Measurements from ENCODE around the gene CDK14. TPM values are rescaled to one million over a fixed set of nuclear protein-coding genes. Genes with fewer than 3 reads are reported as not detected.

CDK14 gene
- total RNA-seq, 4 donors from 2014 or later = 0.18 to 74.3 (median 7.3) TPM

DNA sequence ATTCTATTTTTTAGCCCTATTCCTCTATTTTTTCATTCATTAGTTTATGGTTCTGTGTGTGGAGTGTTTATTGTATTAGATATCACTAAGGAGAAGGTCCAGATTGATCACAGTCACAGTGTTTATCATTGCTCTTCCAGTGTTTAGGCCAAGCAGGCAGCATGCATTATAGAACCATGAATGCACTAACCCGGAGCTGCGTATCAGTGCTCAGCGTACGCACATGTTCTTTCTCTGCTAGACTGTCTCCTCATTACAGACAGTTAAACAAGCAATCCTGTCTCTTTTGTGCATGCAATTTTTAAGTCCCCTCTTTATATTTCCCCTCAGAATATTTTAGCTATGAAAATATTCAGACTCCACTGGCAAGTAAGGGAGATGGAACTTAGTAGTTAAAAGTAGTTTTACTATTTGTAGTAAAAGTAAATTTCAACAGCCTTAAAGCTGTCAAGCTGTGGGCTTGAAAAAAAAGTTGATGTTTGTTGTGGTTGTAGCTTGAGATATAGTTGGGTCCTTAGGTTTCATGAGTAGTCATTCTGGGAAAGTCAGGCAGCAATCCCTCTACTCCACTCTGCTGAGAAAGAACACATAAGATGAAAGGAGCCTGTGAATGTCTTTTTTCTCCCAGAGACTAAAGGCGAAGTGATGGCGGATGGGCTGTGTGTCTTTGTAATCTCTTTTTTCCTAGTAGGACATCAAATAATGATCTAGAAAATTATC lies 260.4 kb downstream of the CDK14 start:
- DNase-seq = no peak
- Histone ChIP-seq H3K27ac (no peak overlapping the region), H3K36me3 (no peaks in the 10 kb centered on the region), H3K4me1 (no peaks in the 10 kb centered on the region), H3K9me3 (no peaks in the 10 kb centered on the region), H3K27me3 (no peaks in the 10 kb centered on the region), H3K4me3 (no peak overlapping the region)
- no peak for TF ChIP-seq CTCF (IDR thresholded peaks at IDR 0.05)
- no peak for TF ChIP-seq POLR2A (IDR thresholded peaks at IDR 0.05)

- Histone ChIP-seq H3K27ac (no peak overlapping the region), H3K9me3 (no peaks in the 10 kb centered on the region), H3K4me1 (no peaks in the 10 kb centered on the region), H3K4me3 (no peak overlapping the region), H3K27me3 (no peaks in the 10 kb centered on the region), H3K36me3 (no peaks in the 10 kb centered on the region)
- TF ChIP-seq POLR2A (IDR thresholded peaks at IDR 0.05) = no peak
- TF ChIP-seq CTCF (IDR thresholded peaks at IDR 0.05) = no peak
- DNase-seq = no peak
Measured at GRCh38 chr7:90857603-90858002, 261.5 kb downstream of the CDK14 start.

DNA sequence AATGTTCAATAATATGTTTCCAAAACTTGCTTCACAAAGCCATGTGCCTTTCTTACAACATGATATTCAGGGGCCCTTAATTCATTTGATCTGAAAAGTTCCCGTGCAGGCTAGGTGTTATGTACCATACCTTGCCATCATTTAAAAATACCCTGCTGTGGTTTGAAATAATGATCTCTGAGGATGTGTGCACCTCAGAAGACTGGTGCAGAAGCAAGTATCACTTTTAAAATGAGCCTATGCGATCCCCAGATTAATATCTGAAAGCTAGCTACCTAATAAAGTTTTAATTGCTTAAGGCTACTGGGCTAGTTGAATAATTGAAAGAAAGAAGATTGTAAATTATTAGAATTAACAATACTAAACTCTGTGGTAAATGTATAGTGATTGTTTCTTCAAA lies 262.4 kb downstream of the CDK14 start:
- no peaks in the 10 kb centered on the region for H3K9me3 ChIP-seq
- no peak overlapping the region for H3K4me3 ChIP-seq
- H3K4me1 ChIP-seq = no peaks in the 10 kb centered on the region
- no peaks in the 10 kb centered on the region for H3K27me3 ChIP-seq
- no peak for DNase-seq
- TF ChIP-seq CTCF (IDR thresholded peaks at IDR 0.05) (no peak), POLR2A (IDR thresholded peaks at IDR 0.05) (no peak)
- H3K27ac ChIP-seq = no peak overlapping the region
- H3K36me3 ChIP-seq = no peaks in the 10 kb centered on the region

GRCh38 chr7:90859521-90859920 lies 263.4 kb downstream of the CDK14 start:
- H3K4me3 ChIP-seq = no peak overlapping the region
- no peaks in the 10 kb centered on the region for H3K27me3 ChIP-seq
- H3K9me3 ChIP-seq = no peaks in the 10 kb centered on the region
- no peaks in the 10 kb centered on the region for H3K4me1 ChIP-seq
- DNase-seq = no peak
- TF ChIP-seq POLR2A (IDR thresholded peaks at IDR 0.05) (no peak), CTCF (IDR thresholded peaks at IDR 0.05) (no peak)
- H3K36me3 ChIP-seq = no peaks in the 10 kb centered on the region
- H3K27ac ChIP-seq = no peak overlapping the region

- Histone ChIP-seq H3K4me1 (no peaks in the 10 kb centered on the region), H3K36me3 (no peaks in the 10 kb centered on the region), H3K4me3 (no peak overlapping the region), H3K9me3 (no peaks in the 10 kb centered on the region), H3K27ac (no peak overlapping the region), H3K27me3 (no peaks in the 10 kb centered on the region)
- TF ChIP-seq CTCF (IDR thresholded peaks at IDR 0.05) (no peak), POLR2A (IDR thresholded peaks at IDR 0.05) (no peak)
- no peak for DNase-seq
Measured at GRCh38 chr7:90864088-90864487, 268.0 kb downstream of the CDK14 start.

GRCh38 chr7:90869335-90869734 lies 273.2 kb downstream of the CDK14 start:
- no peak for TF ChIP-seq POLR2A (IDR thresholded peaks at IDR 0.05)
- TF ChIP-seq CTCF (IDR thresholded peaks at IDR 0.05) = no peak
- Histone ChIP-seq H3K4me3 (no peak overlapping the region), H3K9me3 (no peaks in the 10 kb centered on the region), H3K4me1 (no peaks in the 10 kb centered on the region), H3K27me3 (no peaks in the 10 kb centered on the region), H3K27ac (no peak overlapping the region), H3K36me3 (no peaks in the 10 kb centered on the region)
- DNase-seq = no peak
